ENCODE results near the gene TBC1D22A. TPM values are rescaled to one million over a fixed set of nuclear protein-coding genes. Genes with fewer than 3 reads are reported as not detected.

The TBC1D22A gene
- total and polyA plus RNA-seq, 2 experiments from 2014 or later, result 9.6 to 13.3 TPM

GRCh38 chr22:47206666-47207218 is 444.3 kb downstream of the TBC1D22A start:
- Mint-ChIP-seq H3K4me1 (no peaks in the 10 kb centered on the region), H3K27me3 (ENCODE audit: insufficient read depth, low read depth, poor library complexity) (peaks cover 5% of the 10 kb centered on the region), H3K36me3 (ENCODE audit: low read depth) (peaks cover 38% of the 10 kb centered on the region), H3K27ac (no peak overlapping the region), H3K4me3 (no peak overlapping the region), H3K9me3 (peaks cover 88% of the 10 kb centered on the region)
- no peak overlapping the region for H3K4me2 ChIP-seq
- H3K4me3 ChIP-seq, result no peak overlapping the region
- H4K20me1 ChIP-seq (replicated peaks; ENCODE audit: insufficient read depth), result no peaks in the 10 kb centered on the region
- H3F3A ChIP-seq (replicated peaks; ENCODE audit: low read depth), result no peaks in the 10 kb centered on the region
- H3K27ac ChIP-seq (ENCODE audit: low read depth), result no peak overlapping the region
- DNase-seq (ENCODE audit: low spot score) (no peak), ATAC-seq (no peak)
- H3K4me1 ChIP-seq (ENCODE audit: insufficient read depth), result no peaks in the 10 kb centered on the region
- no peak for TF ChIP-seq EZH2 (IDR thresholded peaks at IDR 0.05; ENCODE audit: low read depth, unreplicated experiment)
- TF ChIP-seq CREB1 (CRISPR knock-in tag; IDR thresholded peaks at IDR 0.05; ENCODE audit: low read depth), result no peak
- no peak for TF ChIP-seq NANOG (IDR thresholded peaks at IDR 0.05; ENCODE audit: borderline replicate concordance)
- H3K79me2 ChIP-seq (replicated peaks; ENCODE audit: insufficient read depth), result no peaks in the 10 kb centered on the region
- no peak overlapping the region for H2AFZ ChIP-seq
- no peaks in the 10 kb centered on the region for H3K9me2 ChIP-seq (ENCODE audit: insufficient read depth)
- no peaks in the 10 kb centered on the region for H3K27me3 ChIP-seq (ENCODE audit: insufficient read depth)
- no peaks in the 10 kb centered on the region for H3K36me3 ChIP-seq (ENCODE audit: insufficient read depth)

- DNase-seq (ENCODE audit: low spot score) (no peak), ATAC-seq (no peak)
- H3K27ac Mint-ChIP-seq, result no peak overlapping the region
- no peak overlapping the region for H3K4me3 Mint-ChIP-seq
- Histone ChIP-seq H4K20me1 (replicated peaks; ENCODE audit: insufficient read depth) (no peaks in the 10 kb centered on the region), H3K4me3 (no peak overlapping the region), H3K27me3 (ENCODE audit: insufficient read depth) (no peaks in the 10 kb centered on the region), H3K27ac (ENCODE audit: low read depth) (no peak overlapping the region), H3F3A (replicated peaks; ENCODE audit: low read depth) (no peaks in the 10 kb centered on the region), H3K9me2 (ENCODE audit: insufficient read depth) (no peaks in the 10 kb centered on the region), H2AFZ (no peak overlapping the region), H3K79me2 (replicated peaks; ENCODE audit: insufficient read depth) (no peaks in the 10 kb centered on the region), H3K4me1 (ENCODE audit: insufficient read depth) (no peaks in the 10 kb centered on the region), H3K36me3 (ENCODE audit: insufficient read depth) (no peaks in the 10 kb centered on the region), H3K4me2 (no peak overlapping the region)
- H3K36me3 Mint-ChIP-seq (ENCODE audit: low read depth), result peaks cover 43% of the 10 kb centered on the region
- peaks cover 94% of the 10 kb centered on the region for H3K9me3 Mint-ChIP-seq
- no peaks in the 10 kb centered on the region for H3K4me1 Mint-ChIP-seq
- H3K27me3 Mint-ChIP-seq (ENCODE audit: insufficient read depth, low read depth, poor library complexity), result peaks cover 5% of the 10 kb centered on the region
- TF ChIP-seq STAT1 (IDR thresholded peaks at IDR 0.05; ENCODE audit: unreplicated experiment) (no peak), ZNF331 (CRISPR knock-in tag; IDR thresholded peaks at IDR 0.05; ENCODE audit: low read depth) (no peak), CREB1 (CRISPR knock-in tag; IDR thresholded peaks at IDR 0.05; ENCODE audit: low read depth) (no peak), EZH2phosphoT487 (IDR thresholded peaks at IDR 0.05; ENCODE audit: unreplicated experiment) (no peak), NANOG (IDR thresholded peaks at IDR 0.05; ENCODE audit: borderline replicate concordance) (no peak), CTCF (conservative IDR thresholded peaks at IDR 0.05; ENCODE audit: low read depth in 2 of 2) (no peak), REST (IDR thresholded peaks at IDR 0.05; ENCODE audit: unreplicated experiment) (no peak), ZNF114 (CRISPR knock-in tag; IDR thresholded peaks at IDR 0.05) (no peak), ETS1 (IDR thresholded peaks at IDR 0.05) (no peak)
Observed at GRCh38 chr22:47207387-47207786, 444.9 kb downstream of the TBC1D22A start.
